MM.1S (cell line): ENCODE results near the gene TDP1.

Source experiments
- EZH2 ChIP-seq: fragments of 300-600 bp; sonication (generic); optimal IDR thresholded peaks from 2 replicates; pipeline ENCODE3; 2017; ENCODE audit warnings: low read depth, mild to moderate bottlenecking, antibody characterized with exemption, low read length, mixed read lengths
- EZH2phosphoT487 ChIP-seq: fragments of 300-600 bp; sonication (generic); IDR thresholded peaks from 2 replicates; pipeline ENCODE4 v1.6.1; 2018; ENCODE audit warnings: antibody characterized with exemption, low read length
- TF ChIP-seq, protein P1 (sequence below): fragments of 300-600 bp; sonication (generic); IDR thresholded peaks from 2 replicates; pipeline ENCODE4 v1.5.1; 2016; ENCODE audit warnings: antibody characterized with exemption, low read length, mixed read lengths

DNA sequence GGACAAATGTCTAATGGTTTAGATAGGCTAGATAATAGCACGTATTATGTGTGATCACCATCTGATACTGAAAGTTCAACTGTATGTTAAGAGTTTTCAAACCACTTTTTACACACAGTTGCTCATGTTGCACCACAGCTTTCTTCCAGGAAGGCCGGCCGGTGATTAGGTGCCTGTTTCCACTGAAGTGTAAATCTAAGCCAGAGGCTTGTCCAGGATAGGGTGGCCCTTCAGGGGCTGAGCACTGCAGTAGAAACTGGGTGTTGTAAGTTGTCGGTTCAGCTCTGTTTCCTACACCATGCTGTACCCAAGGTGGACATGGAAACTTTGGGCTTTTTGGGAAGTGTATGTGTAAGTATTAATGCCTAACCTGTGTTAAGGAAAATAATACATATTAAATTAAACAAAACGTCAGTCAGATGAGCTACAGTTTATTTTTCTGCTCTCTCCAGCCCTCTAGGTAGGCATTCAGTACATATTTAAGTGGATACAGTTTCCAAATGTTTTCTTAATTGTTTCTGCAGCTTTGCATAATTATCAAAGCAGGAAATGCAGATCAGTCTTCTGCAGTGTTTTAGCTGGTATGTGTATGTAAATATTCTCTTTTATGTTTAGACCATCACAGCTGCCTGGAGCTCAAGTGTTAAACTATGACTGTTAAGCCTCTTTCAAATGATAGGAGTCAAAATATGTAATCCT lies 30.9 kb downstream of the TDP1 start:
- TF ChIP-seq, protein P1, sequence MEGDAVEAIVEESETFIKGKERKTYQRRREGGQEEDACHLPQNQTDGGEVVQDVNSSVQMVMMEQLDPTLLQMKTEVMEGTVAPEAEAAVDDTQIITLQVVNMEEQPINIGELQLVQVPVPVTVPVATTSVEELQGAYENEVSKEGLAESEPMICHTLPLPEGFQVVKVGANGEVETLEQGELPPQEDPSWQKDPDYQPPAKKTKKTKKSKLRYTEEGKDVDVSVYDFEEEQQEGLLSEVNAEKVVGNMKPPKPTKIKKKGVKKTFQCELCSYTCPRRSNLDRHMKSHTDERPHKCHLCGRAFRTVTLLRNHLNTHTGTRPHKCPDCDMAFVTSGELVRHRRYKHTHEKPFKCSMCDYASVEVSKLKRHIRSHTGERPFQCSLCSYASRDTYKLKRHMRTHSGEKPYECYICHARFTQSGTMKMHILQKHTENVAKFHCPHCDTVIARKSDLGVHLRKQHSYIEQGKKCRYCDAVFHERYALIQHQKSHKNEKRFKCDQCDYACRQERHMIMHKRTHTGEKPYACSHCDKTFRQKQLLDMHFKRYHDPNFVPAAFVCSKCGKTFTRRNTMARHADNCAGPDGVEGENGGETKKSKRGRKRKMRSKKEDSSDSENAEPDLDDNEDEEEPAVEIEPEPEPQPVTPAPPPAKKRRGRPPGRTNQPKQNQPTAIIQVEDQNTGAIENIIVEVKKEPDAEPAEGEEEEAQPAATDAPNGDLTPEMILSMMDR: no peak
- TF ChIP-seq EZH2phosphoT487: no peak
- no peak for TF ChIP-seq EZH2
